HG03159 (cell line): ENCODE data around the gene HECTD4.

Experiments
- ATAC-seq: cut with Tn5 transposase; IDR thresholded peaks from one replicate; pipeline ENCODE4 v1.9.1; 2021; ENCODE audit warnings: mild to moderate bottlenecking, moderate library complexity; ENCODE audit not compliant: unreplicated experiment

HECTD4 gene

DNA sequence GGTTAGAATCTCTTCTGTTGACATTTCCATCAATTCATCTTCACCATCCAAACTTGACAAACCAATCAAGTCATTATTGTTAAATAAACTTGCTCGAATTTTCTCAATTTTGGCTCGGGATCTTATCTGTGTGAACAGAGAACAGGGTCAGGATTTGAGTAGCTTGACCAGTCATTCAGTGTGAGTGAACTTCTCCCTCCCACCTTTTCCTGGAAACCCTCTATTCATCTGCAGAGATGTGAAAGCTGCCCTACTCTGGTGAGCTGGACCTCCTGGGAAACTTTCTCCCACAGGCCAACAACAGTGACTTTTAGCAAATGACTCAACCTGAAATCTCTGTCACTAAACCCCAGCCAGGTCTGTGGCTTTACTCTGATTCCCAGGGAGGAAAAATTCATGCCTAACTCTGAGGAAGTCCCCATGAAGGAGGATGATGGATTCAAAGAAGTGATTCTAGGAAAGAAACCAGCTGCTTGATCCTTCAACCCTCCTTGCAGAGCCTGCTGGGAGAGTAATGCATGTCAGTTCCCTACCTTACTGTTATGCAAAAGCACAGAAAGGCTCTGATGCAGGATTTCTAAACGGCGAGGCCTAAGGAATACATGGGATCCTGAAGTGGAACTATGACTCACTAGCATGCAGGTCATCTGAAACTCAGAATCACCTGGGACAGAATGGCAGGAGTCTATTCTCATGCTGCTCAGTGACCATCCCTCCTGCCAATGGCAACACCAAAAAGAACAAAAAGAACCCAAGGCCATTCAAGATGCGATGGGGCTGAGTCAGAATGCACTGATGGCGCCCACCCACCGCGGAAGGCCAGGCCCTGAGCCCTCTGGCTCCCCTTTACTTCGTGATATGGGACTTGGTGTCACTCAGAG is 198.8 kb downstream of the HECTD4 start:
- ATAC-seq: no peak

- no peak for ATAC-seq
Measured at GRCh38 chr12:112182499-112182898, 199.7 kb downstream of the HECTD4 start.

DNA sequence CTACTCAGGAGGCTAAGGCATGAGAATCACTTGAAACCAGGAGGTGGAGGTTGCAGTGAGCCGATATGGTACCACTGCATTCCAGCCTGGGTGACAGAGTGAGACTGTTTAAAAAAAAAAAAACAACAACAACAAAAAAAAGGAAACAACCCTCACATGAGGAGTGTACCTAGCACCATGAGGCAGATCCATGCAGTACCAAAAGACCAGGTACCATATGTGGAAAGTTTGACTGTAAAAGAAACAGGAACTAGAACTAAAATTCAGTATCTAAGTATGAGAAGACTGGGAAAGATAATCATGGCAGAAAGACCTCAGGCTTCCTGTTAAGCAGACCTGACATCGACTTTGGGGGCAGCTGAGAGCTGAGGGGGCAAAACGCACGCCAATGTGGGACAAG is 201.8 kb downstream of the HECTD4 start:
- ATAC-seq: no peak

GRCh38 chr12:112179916-112180315 is 202.3 kb downstream of the HECTD4 start:
- ATAC-seq: no peak

DNA sequence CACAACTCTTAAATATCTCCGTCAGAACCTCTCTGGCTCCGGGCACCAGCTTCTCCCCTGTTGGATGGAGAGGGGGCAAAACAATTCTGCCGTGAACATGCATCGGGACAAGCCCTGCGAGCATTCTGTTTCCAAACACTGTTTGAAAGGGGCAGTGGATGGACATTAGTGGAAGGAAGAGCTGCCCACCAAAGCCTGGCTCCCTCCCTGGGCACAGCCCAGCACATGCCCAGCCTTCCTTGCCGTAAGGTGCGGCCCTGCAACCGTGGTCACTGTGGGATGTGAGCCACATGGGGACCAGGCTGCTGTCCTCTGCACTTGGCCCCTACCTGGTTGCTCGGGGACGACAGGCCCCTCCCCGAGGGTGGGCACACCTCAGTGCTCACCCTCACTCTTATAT is 202.9 kb downstream of the HECTD4 start:
- no peak for ATAC-seq

- ATAC-seq: no peak
Measured at GRCh38 chr12:112178796-112179195, 203.4 kb downstream of the HECTD4 start.

DNA sequence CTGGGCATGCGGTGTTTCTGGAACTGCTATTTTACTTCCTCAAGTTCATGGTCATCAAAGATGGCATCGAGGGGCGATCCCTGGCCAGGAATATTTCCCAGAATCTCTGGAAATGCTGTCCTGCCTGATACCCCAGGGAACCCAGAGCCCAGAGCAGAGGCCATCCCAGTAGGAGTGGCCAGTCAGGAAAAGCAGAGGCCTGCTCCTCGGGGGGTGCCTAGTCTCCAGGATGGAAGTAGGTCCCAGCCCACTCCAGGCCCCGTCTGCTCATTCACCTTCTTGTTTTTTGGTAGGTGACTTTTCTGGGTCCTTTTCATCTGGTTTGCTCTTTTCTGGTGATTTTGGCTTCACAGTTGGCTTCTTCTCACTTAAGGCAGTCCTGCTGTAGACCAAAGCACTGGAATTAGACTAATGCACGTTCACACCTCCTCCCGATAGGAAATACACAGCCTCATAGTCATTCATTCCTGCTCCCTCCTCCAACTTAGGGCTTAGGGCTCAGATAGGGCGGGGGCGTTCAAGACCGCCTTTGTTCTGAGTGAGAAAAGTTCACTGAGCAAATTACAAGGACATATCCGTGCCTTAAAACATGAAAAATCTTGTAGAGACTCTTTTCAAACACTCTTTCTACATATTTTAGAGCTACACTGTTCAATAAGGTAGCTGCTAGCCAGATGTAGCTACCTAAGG is 205.8 kb downstream of the HECTD4 start:
- no peak for ATAC-seq

GRCh38 chr12:112175361-112176155 is 206.7 kb downstream of the HECTD4 start:
- ATAC-seq: no peak

GRCh38 chr12:112172556-112173324 is 209.5 kb downstream of the HECTD4 start:
- no peak for ATAC-seq

DNA sequence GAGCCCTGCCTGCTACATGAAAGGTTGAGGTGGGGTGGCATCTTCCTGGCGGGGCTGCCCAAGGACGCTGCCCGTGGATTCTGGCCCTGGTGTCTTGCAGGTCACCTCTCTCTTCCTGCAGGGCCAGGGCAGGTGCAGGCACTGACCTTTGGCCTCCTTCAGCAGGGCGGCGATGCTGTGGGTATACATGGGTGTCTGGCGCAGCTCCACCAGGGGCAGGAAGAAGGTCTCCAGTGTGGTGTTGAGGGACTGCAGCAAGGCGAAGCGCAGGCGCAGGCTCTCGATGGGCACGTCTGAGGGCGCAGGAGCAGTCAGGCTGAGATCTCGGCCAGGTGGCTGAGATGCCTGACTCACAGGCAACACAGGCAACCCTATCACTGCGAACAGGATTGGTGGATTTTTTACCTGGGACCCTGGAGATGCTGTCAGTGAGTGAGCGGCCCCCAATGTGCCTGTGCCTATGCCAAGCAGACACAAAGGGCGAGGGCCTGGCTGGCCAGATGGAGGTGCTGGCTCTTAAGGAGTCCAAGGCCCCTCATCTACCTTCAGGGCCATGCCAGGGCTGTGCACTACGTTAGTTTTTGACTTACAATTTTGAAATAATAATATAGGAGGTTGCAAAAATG is 211.1 kb downstream of the HECTD4 start:
- no peak for ATAC-seq

DNA sequence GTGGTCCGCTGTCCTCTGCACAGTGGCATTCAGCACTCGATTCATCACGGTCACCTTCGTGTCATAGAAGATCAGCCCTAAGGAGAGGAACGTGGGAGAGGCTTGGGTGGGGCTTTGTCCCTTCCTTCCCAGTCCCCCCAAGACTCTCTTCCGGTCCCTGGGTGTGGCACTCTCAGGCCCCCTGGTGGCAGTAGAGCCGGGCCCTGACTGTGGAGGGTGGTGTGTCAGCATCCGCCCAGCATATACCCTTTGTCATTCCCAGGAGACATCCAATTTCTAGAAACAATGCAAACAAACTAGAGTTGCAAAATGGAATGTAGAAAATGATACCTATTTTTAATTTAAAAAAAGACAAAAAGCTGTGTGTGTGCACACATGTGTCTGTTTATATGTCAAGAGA is 211.9 kb downstream of the HECTD4 start:
- no peak for ATAC-seq

DNA sequence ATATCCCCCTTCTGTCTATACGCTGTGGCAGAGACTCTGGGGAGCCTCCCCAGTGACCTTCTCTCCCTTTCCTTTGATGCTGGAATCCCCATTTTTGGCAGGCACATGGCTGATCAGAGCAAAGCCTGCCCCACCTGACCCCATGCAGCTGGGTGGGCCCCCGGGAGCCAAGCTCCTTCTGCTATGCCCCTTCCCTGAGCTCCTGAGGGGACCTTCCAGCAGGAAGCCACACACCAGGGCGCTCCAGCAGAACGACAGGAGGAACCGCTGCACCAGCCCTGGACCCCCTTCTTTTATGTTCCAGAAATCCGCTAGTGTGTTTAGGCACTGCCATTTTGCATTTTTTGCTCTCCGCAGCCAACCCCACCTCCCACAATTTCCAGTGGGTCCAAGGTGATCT is 212.3 kb downstream of the HECTD4 start:
- no peak for ATAC-seq

DNA sequence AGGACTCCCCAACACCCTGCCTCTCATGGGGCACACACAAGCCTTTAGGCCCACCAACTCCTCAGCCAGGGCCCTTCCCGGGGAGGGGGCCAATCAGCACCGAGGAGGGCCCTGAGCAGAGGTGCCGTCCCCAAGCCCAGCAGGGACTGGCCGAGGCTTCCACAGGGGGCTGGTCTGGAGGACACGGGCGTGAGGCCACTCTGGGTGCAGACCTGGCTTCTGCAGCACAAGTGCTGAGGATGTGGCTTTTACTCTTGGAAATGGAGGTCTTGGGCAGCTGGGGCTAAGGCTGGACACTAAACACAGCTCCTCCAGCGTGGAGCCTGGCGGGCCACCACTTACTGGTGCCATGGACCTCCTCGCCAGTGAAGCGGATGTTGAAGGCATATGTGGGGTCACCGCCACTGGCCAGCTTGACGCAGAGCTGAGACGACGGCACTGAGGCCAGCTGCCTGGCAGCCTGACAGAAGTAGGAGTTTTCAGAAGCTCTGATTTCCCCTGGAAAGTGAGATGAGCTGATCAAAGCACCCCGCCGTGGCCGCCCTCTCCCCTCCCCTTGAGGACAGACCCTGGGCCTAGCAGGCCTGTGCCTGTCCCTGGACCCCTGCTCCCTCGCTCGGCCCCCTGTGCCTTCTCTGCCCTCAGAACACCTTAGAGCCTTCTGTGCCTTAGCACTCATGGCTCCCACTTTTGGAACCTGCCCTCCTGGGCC is 212.9 kb downstream of the HECTD4 start:
- ATAC-seq: no peak

DNA sequence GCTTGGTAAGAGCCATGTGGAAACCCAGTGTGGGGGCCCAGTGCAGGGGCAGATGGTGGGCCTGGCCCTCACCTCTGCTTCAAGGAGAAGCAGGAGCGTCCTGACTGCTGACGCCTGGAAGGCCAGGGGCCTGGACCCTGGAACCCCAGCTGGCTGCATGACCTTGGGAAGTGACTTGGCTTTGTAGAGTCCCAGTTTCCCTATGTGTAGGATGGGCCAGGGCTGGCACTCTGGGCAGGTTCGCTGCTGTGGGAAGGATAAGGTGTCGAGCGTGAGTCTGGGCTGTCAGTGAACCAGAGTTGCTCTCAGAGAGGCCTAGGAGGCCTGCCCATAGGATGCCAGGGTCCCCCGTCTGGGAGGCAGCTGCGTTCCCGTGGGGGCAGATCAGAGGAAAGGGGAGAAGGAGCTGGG is 213.7 kb downstream of the HECTD4 start:
- no peak for ATAC-seq

DNA sequence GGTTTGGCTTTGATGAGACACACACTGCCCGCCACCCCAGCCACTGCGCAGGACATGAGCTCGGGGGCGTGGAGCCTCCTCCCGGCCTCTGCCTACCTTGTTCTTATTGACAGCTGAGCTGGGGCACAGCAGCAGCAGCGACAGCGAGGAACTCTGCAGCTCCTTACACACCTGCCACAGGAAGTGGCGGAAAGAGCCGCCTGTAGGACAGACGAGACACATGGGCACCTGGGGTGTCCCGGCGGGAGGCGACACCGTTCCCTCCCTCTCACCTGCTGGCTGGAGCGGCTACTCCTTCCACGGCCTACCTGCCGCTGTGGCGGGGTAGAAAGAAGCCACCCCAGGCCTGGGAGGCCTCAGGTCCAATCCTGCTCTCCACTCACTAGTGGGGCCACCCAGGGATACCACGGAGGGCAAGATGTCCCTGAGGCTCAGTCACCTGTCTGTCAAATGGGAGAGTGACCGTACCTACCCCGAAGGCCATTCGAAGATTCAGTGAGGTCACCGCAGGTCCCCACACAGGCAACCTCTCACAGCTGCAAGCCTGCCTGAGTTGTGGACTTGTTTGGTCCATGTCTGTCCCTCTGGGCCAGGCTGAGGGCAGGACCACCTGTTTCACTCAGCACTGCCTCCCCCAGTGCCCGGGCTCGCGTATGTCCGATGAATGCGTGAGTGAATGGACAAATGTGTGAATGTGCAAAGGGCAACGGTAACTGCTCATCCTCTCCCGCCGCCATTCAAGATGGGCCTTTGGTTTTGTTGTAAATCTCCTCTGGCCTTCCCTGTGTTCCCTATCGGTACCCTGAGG is 214.3 kb downstream of the HECTD4 start:
- no peak for ATAC-seq

DNA sequence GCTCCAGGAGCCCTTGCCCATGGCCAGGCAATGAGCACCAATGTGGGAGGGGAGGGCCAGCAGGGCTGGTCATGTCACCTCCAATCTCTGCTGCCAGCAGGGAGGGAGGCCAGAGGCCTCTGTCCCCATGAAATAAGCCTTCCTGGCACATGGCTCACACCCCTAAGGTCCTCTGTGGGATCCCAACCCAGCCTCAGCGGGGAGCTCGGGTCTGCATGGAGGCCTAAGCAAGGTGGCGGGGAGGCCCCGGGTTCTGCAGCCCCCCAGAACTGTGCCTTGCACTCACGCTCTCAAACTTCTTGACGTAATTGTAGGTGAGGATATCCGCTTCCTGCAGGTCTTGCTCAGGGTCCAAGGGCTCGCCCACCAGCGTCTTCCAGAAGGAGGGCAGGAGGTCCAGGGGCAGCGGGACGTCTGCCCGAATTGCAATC is 215.2 kb downstream of the HECTD4 start:
- ATAC-seq: no peak

DNA sequence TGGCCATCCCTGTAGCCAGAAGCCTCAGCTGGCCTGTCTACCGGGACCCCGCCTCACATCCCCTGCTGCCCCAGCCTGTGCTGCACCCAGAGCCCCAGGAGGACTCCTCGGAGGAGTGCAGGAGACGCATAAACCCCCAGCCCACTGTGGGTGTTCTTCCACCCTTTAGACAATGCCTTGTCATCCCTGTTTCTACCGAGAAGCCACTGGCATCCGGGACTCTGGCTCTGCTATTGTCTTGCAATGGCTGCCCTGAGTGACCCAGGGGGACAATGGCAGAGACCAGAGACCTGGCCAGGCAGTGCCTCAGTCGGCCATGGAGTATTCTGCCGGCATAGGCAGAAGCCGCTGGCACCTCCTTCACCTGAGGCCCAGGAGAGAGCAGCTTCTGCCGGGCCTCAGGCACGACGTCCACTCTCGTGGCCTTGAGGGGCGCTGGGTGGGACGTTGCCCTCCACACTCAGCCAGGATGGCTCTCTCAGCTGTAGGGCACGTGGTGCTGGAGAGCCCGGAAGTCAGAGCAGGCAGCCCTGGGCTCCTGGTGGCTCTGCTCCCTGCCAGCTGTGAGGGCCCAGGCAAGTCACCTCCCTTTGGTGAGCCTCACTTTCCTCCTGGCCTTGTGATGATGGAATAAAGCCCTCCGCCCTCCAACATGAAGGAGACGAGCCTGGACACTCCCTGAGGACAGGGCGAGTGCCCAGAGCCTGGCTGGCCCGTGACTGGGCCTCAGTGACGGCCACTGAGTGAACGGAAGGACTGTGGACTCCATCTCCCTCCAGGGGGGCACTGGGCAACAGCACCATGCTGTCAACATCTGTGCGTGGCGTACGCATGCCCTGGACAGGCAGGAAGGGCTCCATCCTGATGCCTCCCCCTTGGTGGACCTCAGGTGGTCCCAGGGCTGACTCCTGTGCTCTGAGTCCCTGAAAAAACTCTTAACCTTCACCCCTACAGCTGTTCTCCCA is 215.9 kb downstream of the HECTD4 start:
- no peak for ATAC-seq

DNA sequence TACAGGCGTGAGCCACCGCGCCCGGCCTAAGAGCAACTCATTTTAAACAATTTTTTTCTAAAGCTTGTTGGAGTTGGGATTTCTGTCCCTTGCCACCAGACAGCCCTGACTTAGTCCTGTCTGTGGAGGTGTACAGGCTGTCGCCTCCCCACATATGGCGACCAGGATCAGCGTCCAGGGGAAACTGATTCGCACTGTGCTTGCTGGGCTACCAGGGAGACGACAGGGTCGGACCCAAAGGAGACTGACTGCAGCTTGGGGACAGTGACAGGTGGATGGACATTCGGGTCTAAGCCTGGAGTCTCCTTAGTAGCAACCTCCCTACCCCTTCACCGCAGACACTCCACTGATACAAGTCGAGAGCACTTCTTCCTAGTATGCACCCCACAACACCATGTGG is 216.6 kb downstream of the HECTD4 start:
- ATAC-seq: no peak
